Cardiac muscle cell (in vitro differentiated cells and primary cell): ENCODE results near the gene BCAR3. TPM values are rescaled to one million over a fixed set of nuclear protein-coding genes. Genes with fewer than 3 reads are reported as not detected.

Experiments used
- DNase-seq, 2 donors: peaks; one replicate each; pipeline versions ENCODE4 v3.0.0 to v3.0.0-alpha.2; 2010 to 2017; ENCODE audit warnings: low read depth in 1 of 2, low spot score in 1 of 2
- H3K27ac ChIP-seq: fragments of 200-600 bp; sonication (generic); 2 replicates; pipeline ENCODE4 v1.5.1; 2016
- H3K27me3 ChIP-seq: fragments of 200-600 bp; sonication (generic); 2 replicates; pipeline ENCODE4 v1.6.0; 2016; ENCODE audit warnings: control low read depth
- H3K36me3 ChIP-seq: fragments of 200-600 bp; sonication (generic); 2 replicates; pipeline ENCODE4 v1.5.1; 2016; ENCODE audit warnings: control low read depth
- H3K4me1 ChIP-seq: fragments of 200-600 bp; sonication (generic); 2 replicates; pipeline ENCODE4 v1.8.1; 2017; ENCODE audit warnings: low read depth, mild to moderate bottlenecking, mixed run types
- H3K4me3 ChIP-seq: fragments of 200-600 bp; sonication (generic); 2 replicates; pipeline ENCODE4 v1.5.1; 2016; ENCODE audit warnings: mild to moderate bottlenecking
- H3K9me3 ChIP-seq: fragments of 200-600 bp; sonication (generic); 2 replicates; pipeline ENCODE4 v1.5.1; 2017; ENCODE audit warnings: low read depth, mild to moderate bottlenecking, control low read depth
- CTCF ChIP-seq: IDR thresholded peaks from 2 replicates; pipeline ENCODE4 v1.5.1; 2012; ENCODE audit warnings: low read depth, mild to moderate bottlenecking, low read length
- polyA plus RNA-seq: library from polyadenylated mRNA; unstranded; fragments of >200 nt; fragmentation: Nextera tagmentation; extraction: Ambion mirVana; gene quantifications from 2 replicates; pipeline ENCODE4 v1.2.1, GENCODE V29; 2016
- total RNA-seq: library from RNA; depleted of rRNA; stranded (reverse); fragments of >200 nt; gene quantifications from 2 replicates; pipeline ENCODE4 v1.2.3, GENCODE V29; 2016

BCAR3 gene
- total and polyA plus RNA-seq, 2 experiments from 2014 or later = 1.5 to 4.5 TPM

GRCh38 chr1:93667642-93668041 is 14.0 kb downstream of the BCAR3 start:
- DNase-seq = no peak
- peaks cover 24% of the 10 kb centered on the region for H3K4me1 ChIP-seq
- no peak overlapping the region for H3K27ac ChIP-seq
- no peaks in the 10 kb centered on the region for H3K9me3 ChIP-seq
- no peaks in the 10 kb centered on the region for H3K36me3 ChIP-seq
- no peak overlapping the region for H3K4me3 ChIP-seq
- TF ChIP-seq CTCF = no peak
- no peaks in the 10 kb centered on the region for H3K27me3 ChIP-seq

GRCh38 chr1:93666613-93667384 is 14.8 kb downstream of the BCAR3 start:
- peak; percentile 36 to 54 for DNase-seq
- no peaks in the 10 kb centered on the region for H3K27me3 ChIP-seq
- no peak overlapping the region for H3K4me3 ChIP-seq
- no peaks in the 10 kb centered on the region for H3K9me3 ChIP-seq
- H3K27ac ChIP-seq = no peak overlapping the region
- peaks cover 16% of the 10 kb centered on the region for H3K4me1 ChIP-seq
- no peak for TF ChIP-seq CTCF
- no peaks in the 10 kb centered on the region for H3K36me3 ChIP-seq

- H3K36me3 ChIP-seq = no peaks in the 10 kb centered on the region
These were observed 16.6 kb downstream of the BCAR3 start for GRCh38 chr1:93665015-93665414.

GRCh38 chr1:93663208-93663614 is 18.4 kb downstream of the BCAR3 start:
- Histone ChIP-seq H3K4me1 (peaks cover 13% of the 10 kb centered on the region), H3K36me3 (no peaks in the 10 kb centered on the region), H3K27me3 (no peaks in the 10 kb centered on the region), H3K9me3 (no peaks in the 10 kb centered on the region), H3K4me3 (no peak overlapping the region), H3K27ac (no peak overlapping the region)
- no peak for TF ChIP-seq CTCF
- DNase-seq = no peak

More at GRCh38 chr1:93665015-93665414, 16.6 kb downstream of the BCAR3 start:
- DNase-seq = no peak
- no peak overlapping the region for H3K4me3 ChIP-seq
- H3K4me1 ChIP-seq = peaks cover 13% of the 10 kb centered on the region
- no peak overlapping the region for H3K27ac ChIP-seq
- H3K9me3 ChIP-seq = no peaks in the 10 kb centered on the region
- no peaks in the 10 kb centered on the region for H3K27me3 ChIP-seq
- no peak for TF ChIP-seq CTCF

GRCh38 chr1:93662481-93663207 is 19.0 kb downstream of the BCAR3 start:
- Histone ChIP-seq H3K9me3 (no peaks in the 10 kb centered on the region), H3K4me3 (no peak overlapping the region), H3K27me3 (no peaks in the 10 kb centered on the region), H3K27ac (no peak overlapping the region), H3K4me1 (peaks cover 13% of the 10 kb centered on the region), H3K36me3 (no peaks in the 10 kb centered on the region)
- TF ChIP-seq CTCF = no peak
- peak in 1 of 2 donors; percentile 59 for DNase-seq
